ENCODE measurements around the gene COPG2.

- TF ChIP-seq ELK1 (IDR thresholded peaks at IDR 0.05; ENCODE audit: low read depth, low read length), result no peak
- TF ChIP-seq SMC3 (IDR thresholded peaks at IDR 0.05), result peak; percentile 71
- TF ChIP-seq, protein P1, sequence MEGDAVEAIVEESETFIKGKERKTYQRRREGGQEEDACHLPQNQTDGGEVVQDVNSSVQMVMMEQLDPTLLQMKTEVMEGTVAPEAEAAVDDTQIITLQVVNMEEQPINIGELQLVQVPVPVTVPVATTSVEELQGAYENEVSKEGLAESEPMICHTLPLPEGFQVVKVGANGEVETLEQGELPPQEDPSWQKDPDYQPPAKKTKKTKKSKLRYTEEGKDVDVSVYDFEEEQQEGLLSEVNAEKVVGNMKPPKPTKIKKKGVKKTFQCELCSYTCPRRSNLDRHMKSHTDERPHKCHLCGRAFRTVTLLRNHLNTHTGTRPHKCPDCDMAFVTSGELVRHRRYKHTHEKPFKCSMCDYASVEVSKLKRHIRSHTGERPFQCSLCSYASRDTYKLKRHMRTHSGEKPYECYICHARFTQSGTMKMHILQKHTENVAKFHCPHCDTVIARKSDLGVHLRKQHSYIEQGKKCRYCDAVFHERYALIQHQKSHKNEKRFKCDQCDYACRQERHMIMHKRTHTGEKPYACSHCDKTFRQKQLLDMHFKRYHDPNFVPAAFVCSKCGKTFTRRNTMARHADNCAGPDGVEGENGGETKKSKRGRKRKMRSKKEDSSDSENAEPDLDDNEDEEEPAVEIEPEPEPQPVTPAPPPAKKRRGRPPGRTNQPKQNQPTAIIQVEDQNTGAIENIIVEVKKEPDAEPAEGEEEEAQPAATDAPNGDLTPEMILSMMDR (IDR thresholded peaks at IDR 0.05), result peak; percentile 85
- no peak for TF ChIP-seq CBX2 (IDR thresholded peaks at IDR 0.05; ENCODE audit: borderline replicate concordance, low read depth)
- no peak for TF ChIP-seq CEBPB (IDR thresholded peaks at IDR 0.05)
- TF ChIP-seq EP300 (IDR thresholded peaks at IDR 0.05), result no peak
- TF ChIP-seq POLR2AphosphoS2 (conservative IDR thresholded peaks at IDR 0.05; ENCODE audit: low read length), result no peak
- peak; percentile 99 for TF ChIP-seq MAX (IDR thresholded peaks at IDR 0.05)
Measured at GRCh38 chr7:130486114-130486953, 182.2 kb downstream of the COPG2 start.

Measured in A549 (cell line).